ENCODE measurements around the gene LTBP1. TPM values are rescaled to one million over a fixed set of nuclear protein-coding genes. Genes with fewer than 3 reads are reported as not detected.
"Not testable (repeated sequence)": the region's sequence is repeated elsewhere in the genome, so short reads cannot be mapped to it uniquely, and the experiment has no call there.

LTBP1 gene
- total RNA-seq, 1 experiment from 2014 or later: 1.2 TPM

DNA sequence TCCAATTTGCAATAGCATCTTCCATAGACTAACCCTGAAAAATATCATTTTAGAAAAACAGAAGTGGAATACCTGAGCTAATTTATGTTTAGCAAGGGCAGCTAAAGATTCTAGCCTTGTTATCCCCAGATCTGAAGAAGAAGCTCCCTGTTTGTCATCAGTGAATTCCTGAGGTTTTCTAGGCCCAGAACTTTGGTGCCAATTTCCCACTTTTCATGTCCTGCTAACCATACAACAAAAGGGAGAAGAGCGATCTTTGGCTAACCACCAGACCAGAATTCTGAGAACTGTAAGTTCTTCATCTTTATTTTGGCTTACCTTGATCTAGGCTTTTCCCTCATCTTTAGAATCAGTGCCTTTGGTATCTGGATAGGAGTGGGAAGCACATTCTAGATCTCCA is 478.4 kb downstream of the LTBP1 start:
- no peak for DNase-seq (ENCODE audit: low spot score)

DNA sequence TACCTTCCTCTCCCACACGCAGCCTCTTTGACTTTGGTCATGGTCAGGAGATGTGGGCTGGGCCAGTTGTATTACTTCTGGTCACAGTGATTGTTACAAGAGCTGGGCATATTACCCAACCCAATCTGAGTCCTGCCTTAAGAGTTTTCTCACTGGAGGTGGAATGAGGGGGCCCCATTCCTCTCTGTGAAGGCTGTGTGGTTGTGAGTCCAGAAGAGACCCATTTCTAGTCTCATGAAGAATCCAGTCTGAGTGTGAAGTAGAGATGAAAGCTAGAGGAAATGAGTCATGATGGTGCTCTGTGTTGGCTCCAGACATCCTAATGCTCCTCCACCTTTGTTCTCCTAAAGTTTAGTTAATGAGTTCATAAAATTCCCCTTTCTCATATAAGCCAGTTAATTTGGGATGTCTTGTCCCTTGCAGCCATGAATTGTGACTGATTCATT is 478.9 kb downstream of the LTBP1 start:
- no peak for DNase-seq (ENCODE audit: low spot score)

- DNase-seq (ENCODE audit: low spot score): peak; percentile 41
These were observed 480.0 kb downstream of the LTBP1 start for GRCh38 chr2:33426666-33427231.

- DNase-seq (ENCODE audit: low spot score): no peak
These were observed 483.3 kb downstream of the LTBP1 start for GRCh38 chr2:33430077-33430476.

DNA sequence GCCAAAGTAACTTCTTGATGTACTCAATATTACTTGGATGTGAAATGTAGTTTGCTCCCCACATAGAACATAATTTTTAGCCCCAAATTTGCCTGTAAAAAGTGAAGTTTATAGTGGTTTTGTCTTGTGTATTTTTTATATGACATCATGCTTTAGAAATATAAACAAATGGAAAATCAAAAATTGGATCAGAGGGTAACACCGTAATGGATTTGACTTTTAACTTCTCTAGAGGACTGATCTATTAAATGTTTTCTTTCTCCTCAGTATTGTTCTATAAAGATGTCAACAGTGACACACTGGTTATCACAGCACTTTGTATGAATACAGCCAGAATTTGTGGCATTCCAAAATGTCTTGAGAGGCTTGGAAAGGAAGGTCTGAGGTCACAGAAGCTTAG is 484.1 kb downstream of the LTBP1 start:
- DNase-seq (ENCODE audit: low spot score): no peak

DNA sequence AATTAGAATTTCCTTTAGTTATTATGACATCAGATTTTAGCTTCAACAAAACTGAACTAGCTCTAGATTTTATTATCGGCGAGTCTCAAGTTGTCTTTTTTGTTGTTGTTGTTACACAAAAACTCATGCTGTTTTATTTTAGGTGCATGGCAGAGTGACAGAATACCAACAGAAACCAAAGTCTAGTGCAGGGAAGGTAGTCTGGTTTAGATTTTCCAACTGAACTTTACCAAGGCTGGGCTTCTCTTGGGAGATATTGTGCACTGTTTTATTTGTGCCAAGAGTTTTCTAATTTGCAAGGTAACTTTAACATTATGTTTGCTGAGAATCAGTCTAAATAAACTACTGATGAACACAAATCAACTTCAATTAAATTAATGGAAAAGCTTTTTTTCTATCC is 486.1 kb downstream of the LTBP1 start:
- no peak for DNase-seq (ENCODE audit: low spot score)

GRCh38 chr2:33433279-33434235 is 486.8 kb downstream of the LTBP1 start:
- no peak for DNase-seq (ENCODE audit: low spot score)

DNA sequence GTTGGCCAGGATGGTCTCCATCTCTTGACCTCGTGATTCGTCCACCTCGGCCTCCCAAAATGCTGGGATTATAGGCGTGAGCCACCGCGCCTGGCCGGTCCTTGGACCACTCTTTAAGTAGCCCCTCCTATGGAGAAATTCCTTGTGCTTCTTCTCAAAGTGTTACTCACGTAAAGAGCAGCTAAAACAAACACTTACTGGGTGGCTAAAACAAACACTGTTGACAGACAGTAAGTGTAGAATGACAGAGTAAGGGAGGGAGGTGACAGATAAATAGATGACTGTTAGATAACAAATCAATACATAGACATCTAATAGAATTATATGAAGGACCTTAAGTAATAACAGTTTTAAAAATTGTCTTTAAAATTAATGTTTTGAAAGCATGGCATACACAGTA is 488.8 kb downstream of the LTBP1 start:
- DNase-seq (ENCODE audit: low spot score): no peak

DNA sequence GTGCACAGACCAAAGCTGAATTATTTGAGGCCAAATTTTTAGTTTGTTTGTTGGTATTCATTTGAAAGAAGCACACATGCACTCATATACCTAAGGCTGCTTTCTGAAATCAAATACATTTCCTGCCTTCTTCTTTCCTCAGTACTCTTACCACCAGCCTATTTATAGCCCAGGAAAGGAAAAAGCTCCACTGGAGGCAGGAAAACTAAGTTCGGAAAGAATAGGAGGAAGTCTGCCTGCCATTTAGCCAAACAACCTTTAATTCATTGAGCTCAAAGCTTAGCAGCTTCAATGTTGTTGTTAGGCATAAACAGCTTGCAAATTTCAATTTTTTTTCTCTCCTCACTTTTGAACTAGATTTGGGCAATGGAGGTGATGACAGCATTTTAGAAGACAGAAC is 489.3 kb downstream of the LTBP1 start:
- no peak for DNase-seq (ENCODE audit: low spot score)

- DNase-seq (ENCODE audit: low spot score): no peak
These were observed 490.5 kb downstream of the LTBP1 start for GRCh38 chr2:33437297-33437696.

GRCh38 chr2:33437815-33438214 is 491.1 kb downstream of the LTBP1 start:
- DNase-seq (ENCODE audit: low spot score): no peak

- peak; percentile 36 for DNase-seq (ENCODE audit: low spot score)
These were observed 494.6 kb downstream of the LTBP1 start for GRCh38 chr2:33441235-33441810.

DNA sequence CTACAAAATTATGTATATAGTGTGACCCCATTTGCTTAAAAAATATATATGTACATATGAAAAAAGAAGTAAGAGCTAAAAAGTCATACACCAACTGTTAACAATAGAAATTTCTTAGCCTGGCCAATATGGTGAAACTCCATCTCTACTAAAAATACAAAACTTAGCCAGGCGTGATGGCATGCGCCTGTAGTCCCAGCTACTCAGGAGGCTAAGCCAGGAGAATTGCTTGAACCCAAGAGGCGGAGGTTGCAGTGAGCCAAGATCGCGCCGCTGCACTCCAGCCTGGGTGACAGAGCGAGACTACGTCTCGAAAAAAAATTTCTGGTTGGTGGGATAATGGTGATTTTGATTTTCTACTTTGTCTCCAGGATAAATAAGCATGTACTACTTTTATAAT is 495.3 kb downstream of the LTBP1 start:
- DNase-seq (ENCODE audit: low spot score): not testable (repeated sequence)

GRCh38 chr2:33442528-33443079 is 495.9 kb downstream of the LTBP1 start:
- no peak for DNase-seq (ENCODE audit: low spot score)

- DNase-seq (ENCODE audit: low spot score): no peak
These were observed 496.6 kb downstream of the LTBP1 start for GRCh38 chr2:33443274-33443829.

DNA sequence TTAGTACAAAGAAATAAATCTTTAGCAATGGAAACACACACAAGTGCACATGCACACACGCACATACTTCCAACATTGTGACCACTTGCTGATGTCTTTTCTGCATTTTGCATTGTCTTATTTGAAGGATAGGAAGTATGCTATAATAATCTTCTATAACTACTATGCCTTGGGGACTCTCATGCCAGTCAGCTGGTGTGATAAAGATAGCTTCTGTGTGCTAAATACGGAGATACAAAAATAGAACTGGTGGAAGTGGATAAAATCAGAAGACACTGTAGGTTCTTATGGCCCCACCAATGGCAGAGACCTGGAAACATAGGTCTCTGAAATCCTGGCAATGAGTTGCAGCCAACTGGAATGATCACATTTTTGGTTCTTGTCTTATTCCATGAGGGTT is 498.2 kb downstream of the LTBP1 start:
- no peak for DNase-seq (ENCODE audit: low spot score)

- no peak for DNase-seq (ENCODE audit: low spot score)
These were observed 501.6 kb downstream of the LTBP1 start for GRCh38 chr2:33448220-33448899.
